Suprapubic skin (tissue), 4 donors: ENCODE results near the gene TRPV6. TPM values are rescaled to one million over a fixed set of nuclear protein-coding genes. Genes with fewer than 3 reads are reported as not detected.

Experiments used
- DNase-seq, 2 donors: peaks; one replicate each; pipeline ENCODE4 v3.0.0-alpha.2; 2019; ENCODE audit warnings: low spot score in 2 of 2
- H3K27ac ChIP-seq: fragments of 200-600 bp; sonication (generic); one replicate; pipeline ENCODE4 v1.5.1; 2019
- H3K27me3 ChIP-seq: fragments of 200-600 bp; sonication (generic); one replicate; pipeline ENCODE4 v1.5.1; 2019
- H3K36me3 ChIP-seq: fragments of 200-600 bp; sonication (generic); one replicate; pipeline ENCODE4 v1.5.1; 2019
- H3K4me1 ChIP-seq: fragments of 200-600 bp; sonication (generic); one replicate; pipeline ENCODE4 v1.5.1; 2019
- H3K4me3 ChIP-seq: fragments of 200-600 bp; sonication (generic); one replicate; pipeline ENCODE4 v1.5.1; 2019; ENCODE audit warnings: mild to moderate bottlenecking
- H3K9me3 ChIP-seq: fragments of 200-600 bp; sonication (generic); one replicate; pipeline ENCODE4 v1.5.1; 2019
- CTCF ChIP-seq, 2 donors: fragments of 200-600 bp in 1 of 2; fragments of 450-650 bp in 1 of 2; sonication (generic) in 1 of 2; IDR thresholded peaks; one replicate each; pipeline ENCODE4 v1.5.1; 2016 to 2019; ENCODE audit warnings: antibody characterized with exemption in 2 of 2, mild to moderate bottlenecking in 1 of 2, moderate library complexity in 1 of 2
- EP300 ChIP-seq: sonication (generic); formaldehyde crosslinking; IDR thresholded peaks from one replicate; pipeline ENCODE4 v1.6.1; 2017; ENCODE audit warnings: antibody characterized with exemption
- POLR2A ChIP-seq, 2 donors: fragments of 450-650 bp; IDR thresholded peaks; one replicate each; pipeline ENCODE4 v1.6.1; 2017; ENCODE audit warnings: antibody characterized with exemption in 2 of 2, mild to moderate bottlenecking in 2 of 2, moderate library complexity in 2 of 2
- POLR2AphosphoS5 ChIP-seq, 3 donors: sonication (generic); formaldehyde crosslinking; IDR thresholded peaks; one replicate each; pipeline ENCODE4 v1.6.1; 2017; ENCODE audit warnings: antibody characterized with exemption in 3 of 3
- WGBS: methylation state at CpG from one replicate; pipeline ENCODE4 v1.1.5; 2018; 5-methylcytosine and 5-hydroxymethylcytosine counted together
- total RNA-seq, 4 donors: library from RNA; depleted of rRNA; stranded (reverse); fragments of >200 nt; gene quantifications; one replicate each; pipeline ENCODE4 v1.1.0, GENCODE V29; 2016

The TRPV6 gene
- total RNA-seq, 4 donors from 2014 or later = 7.5 to 34.8 (median 15.0) TPM

- 76% methylated on average over 12 of the region's 12 CpGs for WGBS
- Histone ChIP-seq H3K4me1 (peaks cover 11% of the 10 kb centered on the region), H3K36me3 (no peaks in the 10 kb centered on the region), H3K4me3 (no peak overlapping the region), H3K27ac (no peak overlapping the region), H3K9me3 (no peaks in the 10 kb centered on the region), H3K27me3 (peaks cover 4% of the 10 kb centered on the region)
- TF ChIP-seq POLR2A (IDR thresholded peaks at IDR 0.05) = no peak
- no peak for TF ChIP-seq CTCF (IDR thresholded peaks at IDR 0.05)
- TF ChIP-seq EP300 = no peak
- no peak for TF ChIP-seq POLR2AphosphoS5 (IDR thresholded peaks at IDR 0.05)
- DNase-seq = peak in 1 of 2 donors; percentile 26
These were observed 5.4 kb upstream of the TRPV6 start for GRCh38 chr7:142890874-142891485.

- Histone ChIP-seq H3K4me1 (peaks cover 21% of the 10 kb centered on the region), H3K27ac (no peak overlapping the region), H3K4me3 (no peak overlapping the region), H3K9me3 (no peaks in the 10 kb centered on the region), H3K36me3 (no peaks in the 10 kb centered on the region), H3K27me3 (peaks cover 4% of the 10 kb centered on the region)
- 24% methylated on average over 2 of the region's 3 CpGs for WGBS
- TF ChIP-seq POLR2A (IDR thresholded peaks at IDR 0.05) (no peak), POLR2AphosphoS5 (IDR thresholded peaks at IDR 0.05) (no peak), EP300 (no peak)
- peak in 1 of 2 donors; percentile 53 for DNase-seq
These were observed 4.3 kb upstream of the TRPV6 start for GRCh38 chr7:142889816-142890215.

GRCh38 chr7:142887282-142888015 lies 1.9 kb upstream of the TRPV6 start:
- no peaks in the 10 kb centered on the region for H3K9me3 ChIP-seq
- H3K36me3 ChIP-seq = no peaks in the 10 kb centered on the region
- DNase-seq = peak; percentile 49 to 72
- whole genome bisulfite sequencing = 89% methylated on average over 12 of the region's 12 CpGs
- no peaks in the 10 kb centered on the region for H3K27me3 ChIP-seq
- no peak overlapping the region for H3K27ac ChIP-seq
- no peak overlapping the region for H3K4me3 ChIP-seq
- peaks cover 26% of the 10 kb centered on the region for H3K4me1 ChIP-seq
- TF ChIP-seq EP300 (no peak), CTCF (IDR thresholded peaks at IDR 0.05) (no peak), POLR2A (IDR thresholded peaks at IDR 0.05) (no peak), POLR2AphosphoS5 (IDR thresholded peaks at IDR 0.05) (no peak)

GRCh38 chr7:142886866-142887265 lies 1.3 kb upstream of the TRPV6 start:
- TF ChIP-seq CTCF (IDR thresholded peaks at IDR 0.05) = no peak
- TF ChIP-seq POLR2A (IDR thresholded peaks at IDR 0.05) = no peak
- Histone ChIP-seq H3K27me3 (no peaks in the 10 kb centered on the region), H3K36me3 (no peaks in the 10 kb centered on the region), H3K4me1 (peaks cover 32% of the 10 kb centered on the region), H3K4me3 (no peak overlapping the region), H3K27ac (no peak overlapping the region), H3K9me3 (no peaks in the 10 kb centered on the region)
- WGBS = 53% methylated on average over 7 of the region's 7 CpGs
- peak in 1 of 2 donors; percentile 62 for DNase-seq

- TF ChIP-seq EP300 = no peak
- no peak for TF ChIP-seq POLR2AphosphoS5 (IDR thresholded peaks at IDR 0.05)
- no peak for TF ChIP-seq CTCF (IDR thresholded peaks at IDR 0.05)
- TF ChIP-seq POLR2A (IDR thresholded peaks at IDR 0.05) = no peak
- Histone ChIP-seq H3K27me3 (peaks cover 4% of the 10 kb centered on the region), H3K4me3 (no peak overlapping the region), H3K9me3 (no peaks in the 10 kb centered on the region), H3K4me1 (peaks cover 34% of the 10 kb centered on the region), H3K36me3 (no peaks in the 10 kb centered on the region), H3K27ac (no peak overlapping the region)
- 69% methylated on average over 4 of the region's 4 CpGs for WGBS
- peak in 1 of 2 donors; percentile 31 for DNase-seq
These were observed 1.3 kb downstream of the TRPV6 start for GRCh38 chr7:142884286-142884640.
